ENCODE data around the gene CD58.
A peak's percentile ranks its signal among the peaks of the same experiment; 100 is the strongest.
"Not testable (repeated sequence)": the region's sequence is repeated elsewhere in the genome, so short reads cannot be mapped to it uniquely, and the experiment has no call there.

The CD58 gene

GRCh38 chr1:116570358-116571214, at the start of gene CD58:
Gene CD58 (minus strand): TSS chr1:116571026. CDS start chr1:116570972, 54 bp downstream.
- DNase-seq, result peak; percentile 89

GRCh38 chr1:116620392-116620791, 49.6 kb upstream of the CD58 start:
- DNase-seq, result not testable (repeated sequence)

GRCh38 chr1:116619106-116619505, 48.3 kb upstream of the CD58 start:
- not testable (repeated sequence) for DNase-seq

GRCh38 chr1:116617808-116618207, 47.0 kb upstream of the CD58 start:
- DNase-seq, result not testable (repeated sequence)

GRCh38 chr1:116613825-116614224, 43.0 kb upstream of the CD58 start:
- not testable (repeated sequence) for DNase-seq

GRCh38 chr1:116609801-116610371, 39.1 kb upstream of the CD58 start:
- DNase-seq, result not testable (repeated sequence)

- not testable (repeated sequence) for DNase-seq
These were observed 38.0 kb upstream of the CD58 start for GRCh38 chr1:116608841-116609240.

- DNase-seq, result not testable (repeated sequence)
These were observed 37.3 kb upstream of the CD58 start for GRCh38 chr1:116608151-116608550.

- not testable (repeated sequence) for DNase-seq
These were observed 36.6 kb upstream of the CD58 start for GRCh38 chr1:116607463-116607862.

GRCh38 chr1:116606067-116606466, 35.2 kb upstream of the CD58 start:
- DNase-seq, result not testable (repeated sequence)

- no peak for DNase-seq
These were observed 34.5 kb upstream of the CD58 start for GRCh38 chr1:116605315-116605714.

- DNase-seq, result not testable (repeated sequence)
These were observed 33.6 kb upstream of the CD58 start for GRCh38 chr1:116604408-116604807.

GRCh38 chr1:116603646-116604045, 32.8 kb upstream of the CD58 start:
- not testable (repeated sequence) for DNase-seq

- not testable (repeated sequence) for DNase-seq
These were observed 28.5 kb upstream of the CD58 start for GRCh38 chr1:116599369-116599768.

GRCh38 chr1:116598420-116599036, 27.7 kb upstream of the CD58 start:
- not testable (repeated sequence) for DNase-seq

- not testable (repeated sequence) for DNase-seq
These were observed 26.6 kb upstream of the CD58 start for GRCh38 chr1:116597388-116597787.

GRCh38 chr1:116596742-116597307, 26.0 kb upstream of the CD58 start:
- DNase-seq, result not testable (repeated sequence)

GRCh38 chr1:116595946-116596741, 25.3 kb upstream of the CD58 start:
- DNase-seq, result not testable (repeated sequence)

GRCh38 chr1:116595065-116595840, 24.4 kb upstream of the CD58 start:
- DNase-seq, result not testable (repeated sequence)

GRCh38 chr1:116593977-116594376, 23.2 kb upstream of the CD58 start:
- DNase-seq, result not testable (repeated sequence)

GRCh38 chr1:116593401-116593800, 22.6 kb upstream of the CD58 start:
- DNase-seq, result not testable (repeated sequence)
